Heart right ventricle (tissue), 16 donors: Measurements from ENCODE around the gene ACCSL. TPM values are rescaled to one million over a fixed set of nuclear protein-coding genes. Genes with fewer than 3 reads are reported as not detected.
A peak's percentile ranks its signal among the peaks of the same experiment; 100 is the strongest.

Experiments used
- ATAC-seq, 8 donors: fragments of 200-7000 bp; cut with Tn5 transposase; one replicate each; pipeline ENCODE4 v1.9.1; 2020; ENCODE audit warnings: mild to moderate bottlenecking in 8 of 8, moderate library complexity in 8 of 8, moderate number of reproducible peaks in 1 of 8
- DNase-seq, 2 donors: peaks; one replicate each; pipeline ENCODE4 v3.0.0-alpha.2; 2020
- H3K27ac ChIP-seq, 10 donors: fragments of 200-600 bp; sonication (generic) in 2 of 10; one replicate each; pipeline versions ENCODE4 v1.5.0 to v1.8.0; 2020 to 2022; ENCODE audit warnings: mild to moderate bottlenecking in 3 of 10
- H3K27me3 ChIP-seq, 7 donors: fragments of 200-600 bp; one replicate each; pipeline ENCODE4 v1.8.0; 2021 to 2022; ENCODE audit warnings: mild to moderate bottlenecking in 2 of 7
- H3K36me3 ChIP-seq, 9 donors: fragments of 200-600 bp; sonication (generic) in 1 of 9; one replicate each; pipeline versions ENCODE4 v1.5.0 to v1.8.0; 2020 to 2022; ENCODE audit warnings: mild to moderate bottlenecking in 2 of 9
- H3K4me1 ChIP-seq, 9 donors: fragments of 200-600 bp; sonication (generic) in 1 of 9; one replicate each; pipeline versions ENCODE4 v1.5.0 to v1.8.0; 2020 to 2022; ENCODE audit warnings: mild to moderate bottlenecking in 4 of 9
- H3K4me3 ChIP-seq, 10 donors: fragments of 200-600 bp; sonication (generic) in 2 of 10; one replicate each; pipeline versions ENCODE4 v1.5.0 to v1.8.0; 2020 to 2022; ENCODE audit warnings: mild to moderate bottlenecking in 7 of 10, moderate library complexity in 2 of 10
- H3K9me3 ChIP-seq, 11 donors: fragments of 200-600 bp in 10 of 11; sonication (generic) in 2 of 11; one replicate each; pipeline versions ENCODE4 v1.5.0 to v1.8.0; 2013 to 2022; ENCODE audit warnings: mild to moderate bottlenecking in 2 of 11, control low read depth in 1 of 11, moderate library complexity in 1 of 11
- CTCF ChIP-seq, 9 donors: fragments of 200-600 bp; sonication (generic) in 2 of 9; IDR thresholded peaks; one replicate each; pipeline versions ENCODE4 v1.5.0 to v1.8.0; 2021 to 2022; ENCODE audit warnings: antibody characterized with exemption in 9 of 9, mild to moderate bottlenecking in 5 of 9, moderate library complexity in 1 of 9
- WGBS, 2 donors: extraction: QIAGEN DNeasy Blood & Tissue Kit; methylation state at CpG; one replicate each; pipeline ENCODE4 v1.1.7; 2013; ENCODE audit warnings: inconsistent platforms in 1 of 2; 5-methylcytosine and 5-hydroxymethylcytosine counted together
- intact Hi-C, 10 donors: fragments of 100-400 bp; cut with DNase I; formaldehyde crosslinking; loops; one replicate each; pipeline versions ENCODE4 v1.11.1 to v1.14.2; 2022
- long read RNA-seq, 3 donors: library from polyadenylated mRNA; unstranded; transcript quantifications; one replicate each; pipeline ENCODE4 v2.0.0, GENCODE V29; 2020 to 2021
- polyA plus RNA-seq, 2 donors: library from polyadenylated mRNA; stranded (reverse); fragments of 200-250 nt; gene quantifications; one replicate each; pipeline ENCODE4 v1.2.3, GENCODE V29; 2013
- total RNA-seq, 10 donors: library from RNA; stranded (reverse); fragmentation: NEBNext Ultra II Directional in 3 of 10; extraction: Animal tissue kit (Norgen Biotek cat#: 25700) in 3 of 10; gene quantifications; one replicate each; pipeline versions ENCODE4 v1.2.1 to v1.2.4, GENCODE V29; 2021 to 2023
- donor health status: Arrhythmogenic right ventricular cardiomyopathy.
- donor health status: ischemic (EF 13 %, LVEDD 7.1; RV severe dilation, severe dysfunction).
- donor health status: healthy with polysubstance abuse.
- donor health status: DM: no; HTN: yes; CAD: no.
- donor health status: DM: no; HTN: no; CAD: no.
- donor health status: ischemic (EF 25% LVEDD 6.9; RV normal size, moderate dysfunction).
- donor health status: ischemic (EF 25% LVEDD 5.7; RV mildly dilated, moderate dysfunction).
- donor health status: healthy.
- donor health status: DM: yes; HTN: yes; CAD: no.
- donor health status: Ischemic cardiomyopathy.
- donor health status: ischemic (EF 35%, LVEDD 5.7; RV mildly dilated, moderate dysfunction).
- donor health status: nonischemic (EF 11% LVEDD 7.7; RV severe dilation, severe dysfunction).
- donor health status: DM: yes; HTN: yes; CAD: no.
- donor health status: PGD.
- donor health status: ischemic (EF 29% LVEDD 5.4; RV normal size, mild dysfunction).
- donor health status: nonischemic (EF 23%, LVEDD 6.1; RV moderate dilation, normal function).

ACCSL gene
- total RNA-seq (not detected), polyA plus RNA-seq (not detected)
- long read RNA-seq, donor 1: 0 reads
- long read RNA-seq, donor 2: 0 reads
- long read RNA-seq, donor 3: 0 reads

DNA sequence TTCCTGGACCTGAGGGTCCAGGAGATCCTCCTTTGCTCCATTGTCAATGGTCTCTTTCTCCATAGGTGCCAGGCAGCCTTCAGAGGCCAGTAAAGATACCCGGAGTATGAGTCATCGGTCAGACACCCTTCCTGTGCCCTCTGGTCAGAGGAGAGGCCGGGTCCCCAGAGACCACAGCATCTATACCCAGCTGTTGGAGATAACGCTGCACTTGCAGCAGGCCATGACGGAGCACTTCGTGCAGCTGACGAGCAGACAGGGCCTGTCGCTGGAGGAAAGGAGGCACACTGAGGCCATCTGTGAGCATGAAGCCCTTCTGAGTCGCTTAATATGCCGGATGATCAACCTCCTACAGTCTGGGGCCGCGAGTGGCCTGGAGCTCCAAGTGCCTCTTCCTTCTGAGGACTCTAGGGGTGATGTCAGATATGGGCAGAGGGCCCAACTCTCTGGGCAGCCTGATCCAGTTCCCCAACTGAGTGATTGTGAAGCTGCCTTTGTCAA lies at the start of gene ACCSL:
ACCSL (plus strand) TSS at position 51 of the 501 bp plus-strand sequence; CDS start at position 107, 56 bp downstream.
- Histone ChIP-seq H3K9me3 (no peaks in the 10 kb centered on the region), H3K4me1 (no peaks in the 10 kb centered on the region), H3K4me3 (no peak within 1 kb of the TSS), H3K36me3 (no peaks in the 10 kb centered on the region), H3K27ac (no peak within 1 kb of the TSS), H3K27me3 (no peaks in the 10 kb centered on the region)
- no peak for TF ChIP-seq CTCF (IDR thresholded peaks at IDR 0.05)
- ATAC-seq (peak in 1 of 8 donors; percentile 55), DNase-seq (no peak)
- 72 to 81% methylated on average over 12 of the region's 12 CpGs for WGBS, 2 donors
- intact Hi-C loops: no loop called here

- Histone ChIP-seq H3K27ac (no peak overlapping the region), H3K27me3 (no peaks in the 10 kb centered on the region), H3K9me3 (no peaks in the 10 kb centered on the region), H3K4me3 (no peak overlapping the region), H3K4me1 (peaks cover 0 to 11% (median 5%) of the 10 kb centered on the region in 9 donors), H3K36me3 (no peaks in the 10 kb centered on the region)
- WGBS, 2 donors: 93 to 100% methylated on average over 1 of the region's 1 CpG
- no peak for TF ChIP-seq CTCF (IDR thresholded peaks at IDR 0.05)
- ATAC-seq (no peak), DNase-seq (no peak)
- intact Hi-C loops: loop anchor here in 1 of 10 donors (10.0 kb wide), 1 partner anchor 54 kb away; the partner anchor contains the start of gene C11orf96
These were observed 49.5 kb upstream of the ACCSL start for GRCh38 chr11:43998308-43998707.

- DNase-seq (no peak), ATAC-seq (no peak)
- H3K4me3 ChIP-seq: no peak overlapping the region
- no peak overlapping the region for H3K27ac ChIP-seq
- no peak for TF ChIP-seq CTCF (IDR thresholded peaks at IDR 0.05)
- no peaks in the 10 kb centered on the region for H3K27me3 ChIP-seq
- no peaks in the 10 kb centered on the region for H3K9me3 ChIP-seq
- WGBS, 2 donors: 50 to 69% methylated on average over 2 of the region's 2 CpGs
- intact Hi-C loops: no loop called here
- peaks cover 0 to 8% (median 0%) of the 10 kb centered on the region in 9 donors for H3K4me1 ChIP-seq
- no peaks in the 10 kb centered on the region for H3K36me3 ChIP-seq
These were observed 47.0 kb upstream of the ACCSL start for GRCh38 chr11:44000731-44001130.

GRCh38 chr11:44002191-44003093 lies 45.3 kb upstream of the ACCSL start:
- intact Hi-C loops: no loop called here
- H3K27ac ChIP-seq: no peak overlapping the region

More at GRCh38 chr11:44002191-44003093, 45.3 kb upstream of the ACCSL start:
- Histone ChIP-seq H3K9me3 (no peaks in the 10 kb centered on the region), H3K4me1 (peaks cover 0 to 5% (median 0%) of the 10 kb centered on the region in 9 donors), H3K36me3 (no peaks in the 10 kb centered on the region), H3K27me3 (no peaks in the 10 kb centered on the region), H3K4me3 (no peak overlapping the region)
- no peak for TF ChIP-seq CTCF (IDR thresholded peaks at IDR 0.05)
- ATAC-seq (no peak), DNase-seq (no peak)
- WGBS, 2 donors: 86 to 87% methylated on average over 18 of the region's 18 CpGs
